ENCODE measurements around the gene CCDC91.

GRCh38 chr12:28367993-28368392 is 177.7 kb downstream of the CCDC91 start:
- TF ChIP-seq CTCF (IDR thresholded peaks at IDR 0.05) (no peak), POLR2A (IDR thresholded peaks at IDR 0.05) (no peak)
